ENCODE results near the gene COX6B2.
A peak's percentile ranks its signal among the peaks of the same experiment; 100 is the strongest.
"Not testable (repeated sequence)": the region's sequence is repeated elsewhere in the genome, so short reads cannot be mapped to it uniquely, and the experiment has no call there.

Gene COX6B2

GRCh38 chr19:55341171-55341588, 13.3 kb downstream of the COX6B2 start:
- DNase-seq = peak; percentile 73 to 76

DNA sequence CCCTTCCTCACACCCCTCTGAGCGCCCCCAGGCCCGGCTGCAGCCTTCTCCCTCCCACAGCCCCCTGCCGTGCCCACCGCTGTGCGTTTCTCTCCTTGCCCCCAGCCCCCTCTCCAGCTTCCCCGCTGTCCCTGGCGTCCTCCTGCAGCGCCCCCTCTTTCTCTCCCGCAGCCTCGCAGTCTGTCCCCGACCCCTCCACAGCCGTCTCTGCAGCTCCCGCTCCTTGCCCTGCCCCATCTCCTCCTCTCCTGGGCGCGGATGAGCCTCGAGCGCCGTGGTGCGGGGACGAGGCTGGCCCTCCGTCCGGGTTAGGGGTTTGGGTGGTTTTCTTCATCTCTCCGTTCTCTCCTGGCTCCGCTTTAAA, 13.8 kb downstream of the COX6B2 start:
- DNase-seq = peak in 1 of 2 donors; percentile 5

DNA sequence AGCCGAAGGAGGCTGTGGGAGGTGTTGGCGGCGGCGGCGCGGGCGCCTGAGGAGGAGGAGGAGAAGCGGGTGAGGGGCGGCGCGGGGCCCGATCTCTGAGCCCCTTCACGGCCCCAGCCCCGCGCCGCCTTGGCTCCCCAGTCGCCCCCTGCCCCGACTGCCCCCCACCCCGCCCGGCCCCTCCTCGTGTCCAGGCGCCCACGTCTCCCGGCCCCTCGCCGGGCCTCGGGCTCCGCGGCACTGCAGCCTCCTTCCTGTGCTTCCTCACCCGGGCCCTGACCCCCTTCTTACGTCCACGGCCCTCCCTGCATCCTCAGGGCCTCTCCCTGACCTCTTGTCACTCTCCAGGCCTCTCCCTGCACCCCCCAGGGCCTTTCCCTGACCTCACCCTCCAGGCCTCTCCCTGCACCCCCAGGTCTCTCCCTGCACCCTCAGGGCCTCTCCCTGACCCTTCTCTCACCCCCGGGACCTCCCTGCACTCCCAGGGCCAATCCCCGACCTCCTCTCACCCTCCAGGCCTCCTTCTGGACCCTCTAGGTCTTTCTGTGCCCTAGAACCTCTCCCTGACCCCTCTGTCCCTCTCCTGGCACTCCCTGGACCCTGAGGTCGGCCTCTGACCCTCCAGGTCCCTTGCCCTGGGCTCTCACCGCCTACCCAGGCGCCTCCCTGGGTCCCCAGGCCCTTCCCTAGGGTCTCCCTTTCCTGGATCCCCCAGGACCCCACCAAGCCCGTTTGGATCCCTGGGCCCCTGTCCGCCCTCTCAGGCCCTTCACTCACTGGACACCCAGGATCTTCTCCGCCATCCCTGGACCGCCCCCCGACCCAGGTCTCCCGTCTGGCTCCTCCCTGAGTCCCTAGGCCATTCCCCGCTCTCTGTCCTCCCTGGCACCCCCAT, 14.4 kb downstream of the COX6B2 start:
- DNase-seq = peak in 1 of 2 donors; percentile 58

DNA sequence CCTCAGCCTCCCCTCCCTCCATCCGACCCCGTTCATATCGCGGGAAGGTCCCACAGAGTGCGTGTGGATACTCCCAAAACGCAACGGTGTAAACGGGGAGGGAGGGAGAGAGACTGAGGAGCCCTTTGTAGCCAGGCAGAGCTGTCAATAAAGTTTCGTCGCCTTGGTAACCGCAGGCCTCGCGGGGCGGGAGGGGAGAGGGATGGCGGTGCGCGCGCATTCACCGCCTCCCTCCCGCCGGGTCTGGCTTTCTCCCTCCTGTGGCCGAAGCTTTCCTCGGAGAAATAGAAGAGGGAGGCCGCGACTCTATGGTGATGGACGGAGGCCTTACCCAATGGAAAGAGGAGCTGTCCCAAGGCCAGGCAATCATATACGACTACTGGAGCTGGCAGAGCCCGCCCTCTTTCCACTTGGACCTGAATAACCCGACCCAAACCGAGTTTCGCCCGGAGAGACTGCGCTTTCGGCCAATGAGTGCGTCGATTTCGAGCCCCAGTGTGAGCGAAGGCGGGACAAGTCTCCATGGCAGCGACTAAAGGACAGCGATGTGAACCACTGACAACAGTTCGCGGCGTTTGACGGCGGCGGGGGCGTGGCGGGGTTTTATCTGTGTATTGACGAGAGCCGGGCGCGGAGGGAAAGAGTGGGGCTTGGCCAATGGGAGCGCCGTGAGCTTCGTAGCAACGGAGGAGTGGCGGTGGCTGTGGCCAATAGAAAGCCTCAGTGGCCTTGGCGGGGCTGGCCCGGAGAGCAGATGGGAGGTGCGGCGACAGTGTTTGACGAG, 15.2 kb downstream of the COX6B2 start, which contains the start of gene KMT5C:
Gene KMT5C (plus strand): TSS at position 772 of the 784 bp plus-strand sequence. CDS start 2,061 bp downstream, outside the sequence.
- DNase-seq = peak; percentile 100

- peak in 1 of 2 donors; percentile 6 for DNase-seq
These were observed 18.4 kb downstream of the COX6B2 start for GRCh38 chr19:55336101-55336500.

DNA sequence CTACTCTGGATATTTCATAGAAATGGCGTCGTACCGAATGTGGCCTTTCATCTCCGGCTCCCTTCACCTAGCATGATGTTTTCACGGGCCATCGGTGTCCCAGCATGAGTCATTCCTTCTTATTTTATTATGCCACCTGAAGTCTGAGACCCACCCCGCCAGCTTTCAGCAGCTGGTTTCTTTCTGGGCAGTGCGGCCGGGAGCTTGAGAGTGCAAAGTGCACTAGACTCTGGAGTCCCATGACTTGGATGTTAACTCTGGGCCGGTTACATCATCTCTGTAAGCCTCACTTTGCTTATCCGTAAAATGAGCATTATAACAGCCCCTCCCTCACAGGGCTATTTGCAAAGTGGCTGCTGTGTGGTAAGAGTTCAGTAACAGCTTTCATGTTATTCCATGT, 20.6 kb downstream of the COX6B2 start:
- DNase-seq = no peak

GRCh38 chr19:55329791-55330190, 24.7 kb downstream of the COX6B2 start:
- not testable (repeated sequence) for DNase-seq

DNA sequence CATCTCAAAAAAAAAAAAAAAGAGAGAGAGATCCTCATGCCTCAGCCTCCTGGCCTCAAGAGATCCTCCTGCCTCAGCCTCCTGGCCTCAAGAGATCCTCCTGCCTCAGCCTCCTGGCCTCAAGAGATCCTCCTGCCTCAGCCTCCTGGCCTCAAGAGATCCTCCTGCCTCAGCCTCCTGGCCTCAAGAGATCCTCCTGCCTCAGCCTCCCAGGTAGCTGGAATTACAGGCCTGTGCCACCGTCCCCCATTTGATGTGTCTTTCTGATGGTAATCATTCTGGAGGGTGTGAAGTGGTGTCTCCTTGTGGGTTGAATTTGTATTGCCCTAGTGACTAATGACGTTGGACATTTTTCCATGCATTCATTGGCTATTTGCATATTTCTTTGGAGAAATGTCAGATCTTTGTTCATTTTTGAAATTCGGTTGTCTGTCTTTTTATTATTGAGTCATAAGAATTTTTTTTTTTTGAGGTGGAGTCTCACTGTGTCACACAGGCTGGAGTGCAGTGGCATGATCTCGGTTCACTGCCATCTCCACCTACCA, 25.7 kb downstream of the COX6B2 start:
- DNase-seq = peak; percentile 27 to 66

- DNase-seq = peak; percentile 73 to 77
These were observed 29.3 kb downstream of the COX6B2 start, which contains the start of gene TMEM150B for GRCh38 chr19:55325172-55325571. TMEM150B (minus strand) TSS chr19:55325341; CDS start chr19:55321036, 4,305 bp downstream.

GRCh38 chr19:55324662-55325061, 29.9 kb downstream of the COX6B2 start:
- DNase-seq = peak in 1 of 2 donors; percentile 60

- DNase-seq = no peak
These were observed 32.2 kb downstream of the COX6B2 start for GRCh38 chr19:55322204-55322885.

GRCh38 chr19:55321466-55322137, 32.9 kb downstream of the COX6B2 start:
- DNase-seq = peak; percentile 77 to 87

DNA sequence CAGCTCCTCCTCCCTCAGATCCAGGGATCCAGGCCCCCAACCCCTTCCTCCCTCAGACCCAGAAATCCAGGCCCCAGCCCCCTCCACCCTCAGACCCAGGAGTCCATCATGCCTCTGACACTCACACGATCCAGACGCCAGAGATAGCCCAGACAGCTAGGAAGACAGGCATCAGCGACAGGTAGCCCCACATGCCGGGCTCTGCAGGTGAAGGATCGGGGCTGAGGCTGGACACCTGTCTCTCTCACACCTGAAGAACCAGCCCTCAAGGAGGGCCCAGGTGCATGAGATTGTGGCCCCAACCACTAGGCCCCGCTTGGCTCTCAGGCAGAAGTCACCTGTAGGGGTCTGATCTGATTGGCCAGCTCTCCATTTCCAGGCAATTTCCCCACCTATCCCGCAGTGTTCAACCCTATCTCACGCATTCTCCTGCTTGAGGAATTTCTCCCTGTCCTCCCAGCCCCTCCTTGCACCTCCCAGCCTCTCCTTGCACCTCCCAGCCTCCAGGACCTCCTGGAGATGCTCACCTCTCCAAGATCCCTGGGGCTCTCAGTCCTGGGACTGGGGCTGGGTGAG, 33.6 kb downstream of the COX6B2 start:
- no peak for DNase-seq

GRCh38 chr19:55319785-55320184, 34.7 kb downstream of the COX6B2 start:
- DNase-seq = no peak

DNA sequence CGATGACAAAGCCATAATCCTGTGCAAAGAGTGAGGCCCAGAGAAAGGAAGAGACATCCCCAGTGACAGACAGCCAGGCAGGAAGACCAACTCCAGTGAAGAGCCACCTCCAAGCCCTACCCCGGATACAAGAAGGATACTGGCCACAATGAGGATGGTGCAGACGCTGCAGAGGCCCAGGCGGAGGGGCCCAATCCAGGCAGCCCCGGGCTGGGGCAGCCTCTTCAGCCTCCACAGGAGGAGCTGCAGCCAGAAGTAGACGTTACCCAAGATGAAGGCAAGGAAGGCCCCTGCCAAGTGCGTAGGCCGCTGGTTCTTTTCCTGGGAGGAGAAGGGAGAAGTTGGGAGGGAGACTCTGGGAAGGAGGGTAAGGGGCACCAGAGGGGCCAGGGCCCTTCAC, 37.9 kb downstream of the COX6B2 start:
- DNase-seq = no peak

GRCh38 chr19:55315956-55316525, 38.5 kb downstream of the COX6B2 start:
- DNase-seq = no peak

DNA sequence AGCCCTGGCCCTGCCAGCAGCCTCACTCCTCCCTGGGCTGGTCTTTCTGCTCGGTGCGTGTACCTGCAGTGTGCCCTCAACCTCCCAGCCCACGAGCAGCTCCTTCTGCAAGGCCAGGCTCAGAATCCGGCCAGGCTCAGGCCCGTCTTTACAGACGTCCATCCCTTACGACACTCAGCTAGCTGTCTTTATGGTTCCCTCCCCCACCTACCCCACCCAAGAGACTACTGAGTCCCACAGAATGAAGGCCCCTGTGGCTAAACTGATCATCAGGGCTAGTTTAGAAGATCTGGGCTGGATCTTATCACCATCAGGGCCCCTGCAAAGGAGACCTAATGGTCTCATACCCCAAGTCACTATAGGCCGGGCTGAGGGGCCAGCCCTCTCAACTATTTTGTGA, 40.1 kb downstream of the COX6B2 start:
- DNase-seq = no peak

DNA sequence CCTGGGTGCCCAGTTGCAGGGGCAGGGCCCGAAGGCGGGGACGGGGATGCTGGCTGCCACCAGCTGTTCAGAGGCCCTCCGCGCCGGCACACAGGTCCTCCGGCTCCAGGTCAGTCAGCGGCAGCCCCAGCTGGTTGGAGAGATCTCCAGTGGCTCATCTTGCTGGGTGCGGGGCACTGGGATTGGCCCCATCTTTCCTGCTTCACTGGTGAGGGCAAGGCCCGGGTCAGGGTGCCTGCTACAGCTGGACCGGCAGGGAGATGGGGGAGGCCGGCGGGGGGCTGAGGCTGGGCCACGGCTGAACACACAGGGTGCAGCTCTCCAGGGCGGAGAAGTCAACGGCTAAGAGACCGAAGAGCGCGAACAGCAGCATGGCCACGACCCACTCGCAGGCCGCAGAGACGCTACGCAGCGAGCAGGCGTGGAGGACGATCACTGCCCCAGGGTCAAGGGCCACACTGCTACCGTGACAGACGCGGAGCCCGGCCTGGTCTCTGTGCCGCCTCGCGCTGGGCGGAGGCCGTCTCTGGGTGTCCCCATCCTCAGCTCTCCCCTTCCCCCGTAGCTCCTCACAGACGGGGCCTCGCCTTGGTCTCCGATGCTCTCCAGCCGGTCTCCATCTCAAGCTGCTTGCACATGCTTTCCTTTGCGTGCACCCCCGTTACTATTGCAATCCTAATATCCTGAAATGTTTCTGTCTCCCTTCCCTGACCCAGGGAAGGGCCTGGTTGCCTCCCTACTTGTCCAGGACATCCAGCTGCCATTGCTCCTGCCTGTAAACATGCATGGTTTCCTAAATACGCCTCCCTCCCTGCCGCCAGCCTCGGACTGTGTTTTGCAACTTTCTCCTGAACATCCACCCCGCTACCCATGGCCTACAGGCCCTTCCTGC, 41.7 kb downstream of the COX6B2 start:
- DNase-seq = no peak

DNA sequence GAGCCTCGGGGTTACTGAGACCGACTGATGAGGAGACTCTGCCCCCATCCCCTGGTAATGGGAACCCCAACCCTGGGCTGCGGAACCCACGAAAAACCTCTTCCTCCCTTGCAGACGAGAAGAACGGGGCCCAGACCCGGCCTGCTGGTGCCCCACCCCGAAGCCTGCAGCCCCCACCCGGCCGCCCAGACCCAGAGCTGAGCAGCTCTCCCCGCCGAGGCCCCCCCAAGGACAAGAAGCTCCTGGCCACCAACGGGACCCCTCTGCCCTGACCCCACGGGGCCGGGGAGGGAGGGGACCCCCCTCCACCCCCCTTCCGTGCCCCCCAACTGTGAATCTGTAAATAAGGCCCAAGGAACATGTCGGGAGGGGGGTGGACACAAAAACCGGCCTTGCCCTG, 42.7 kb downstream of the COX6B2 start:
- no peak for DNase-seq

DNA sequence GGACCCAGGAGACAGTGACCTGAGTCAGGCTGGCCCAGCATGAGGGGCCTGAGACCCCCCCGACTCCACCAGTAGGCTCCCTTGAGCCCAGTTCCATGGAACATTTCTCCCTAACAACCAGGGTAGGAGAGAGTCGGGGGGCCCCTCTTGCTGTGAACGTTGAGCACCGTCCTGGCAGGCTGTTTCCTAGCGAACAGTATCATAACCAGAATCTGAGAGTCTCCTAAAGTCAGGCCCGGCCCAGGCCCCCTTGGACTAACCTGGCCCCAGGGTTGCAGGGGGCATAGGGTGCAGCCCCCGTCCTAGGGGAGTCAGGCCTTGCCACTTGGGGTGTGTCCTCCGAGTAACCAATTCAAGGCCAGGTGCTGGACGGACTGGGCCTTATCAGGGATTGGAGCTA, 43.1 kb downstream of the COX6B2 start:
- DNase-seq = no peak
